Activated effector memory CD4-positive, alpha-beta T cell treated with anti-CD3 and anti-CD28 coated beads, Interleukin-2, amount 50 U/mL, for 16 hours (primary cell): ENCODE measurements around the gene COP1.
"Not testable (repeated sequence)": the region's sequence is repeated elsewhere in the genome, so short reads cannot be mapped to it uniquely, and the experiment has no call there.

Experiments
- DNase-seq: peaks from one replicate; pipeline ENCODE4 v3.0.0-alpha.2; 2020

Gene COP1

DNA sequence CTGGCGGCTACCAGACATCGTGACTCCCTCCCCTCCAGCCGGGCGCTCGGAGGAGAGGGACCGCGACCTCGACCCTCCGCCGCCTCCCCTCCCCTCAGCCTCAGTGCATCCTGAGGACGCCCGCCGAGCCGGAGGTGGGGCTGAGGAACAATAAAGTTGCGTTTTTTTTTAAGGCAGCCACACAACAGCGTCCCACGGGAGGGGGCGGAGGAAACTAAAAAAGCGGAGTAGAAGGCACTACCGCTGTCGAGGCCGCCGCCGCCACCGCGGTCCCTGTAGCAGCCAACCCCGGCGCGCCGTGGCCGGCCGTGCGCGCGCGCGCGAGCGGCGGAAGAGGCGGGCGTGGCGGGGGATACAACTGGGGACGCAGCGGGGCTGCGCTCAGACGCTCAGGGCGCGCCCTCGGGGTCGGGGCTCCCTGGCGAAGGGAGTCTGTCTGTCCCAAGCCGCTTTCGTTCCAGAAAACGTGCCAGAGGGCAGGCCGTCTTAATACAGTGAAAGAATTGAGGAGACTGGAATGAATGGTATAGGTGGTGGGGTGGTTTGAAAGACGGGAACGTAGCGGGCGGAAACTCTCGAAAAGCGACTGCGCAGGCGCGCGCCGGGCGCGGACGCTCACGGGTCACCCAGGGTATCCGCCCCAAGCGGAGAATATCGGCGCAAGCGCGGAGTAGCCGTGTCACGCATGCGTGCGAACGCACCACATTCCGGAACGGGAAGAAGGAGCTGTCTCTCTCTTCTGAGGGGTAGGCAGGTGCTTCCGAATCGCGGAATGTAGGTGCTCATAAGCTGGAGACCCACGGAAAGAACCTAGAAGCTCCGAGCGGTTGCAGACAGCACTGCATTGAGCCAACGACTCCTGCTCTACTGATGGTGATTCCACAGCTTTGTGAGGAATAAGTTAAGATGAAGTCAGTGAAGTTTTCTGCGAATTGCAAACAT is at the start of gene COP1:
TSS of gene COP1 (minus strand) at position 326 of the 942 bp plus-strand sequence. CDS start at position 18, 308 bp downstream.
- DNase-seq: peak; percentile 99

- no peak for DNase-seq
These were observed 45.1 kb upstream of the COP1 start for GRCh38 chr1:176252191-176252590.

DNA sequence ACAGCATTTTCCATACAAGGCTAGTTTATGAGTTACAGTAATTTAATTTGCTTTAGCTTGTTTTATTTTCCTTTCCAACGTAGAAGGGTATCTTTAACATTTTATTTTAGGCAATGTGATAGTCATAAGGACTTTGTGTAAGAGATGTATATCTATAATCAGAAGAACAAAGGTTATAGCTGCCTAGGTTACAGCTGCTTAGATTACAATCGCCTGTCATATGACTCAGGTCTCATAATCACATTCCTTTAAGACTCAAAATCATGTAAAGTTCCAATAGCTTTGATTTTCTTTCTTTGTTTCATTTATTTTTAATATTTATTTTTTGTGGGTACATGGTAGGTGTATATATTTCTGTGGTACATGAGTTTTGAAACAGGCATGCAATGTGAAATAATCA is 37.8 kb upstream of the COP1 start:
- no peak for DNase-seq

- no peak for DNase-seq
These were observed 36.7 kb upstream of the COP1 start for GRCh38 chr1:176243746-176244145.

DNA sequence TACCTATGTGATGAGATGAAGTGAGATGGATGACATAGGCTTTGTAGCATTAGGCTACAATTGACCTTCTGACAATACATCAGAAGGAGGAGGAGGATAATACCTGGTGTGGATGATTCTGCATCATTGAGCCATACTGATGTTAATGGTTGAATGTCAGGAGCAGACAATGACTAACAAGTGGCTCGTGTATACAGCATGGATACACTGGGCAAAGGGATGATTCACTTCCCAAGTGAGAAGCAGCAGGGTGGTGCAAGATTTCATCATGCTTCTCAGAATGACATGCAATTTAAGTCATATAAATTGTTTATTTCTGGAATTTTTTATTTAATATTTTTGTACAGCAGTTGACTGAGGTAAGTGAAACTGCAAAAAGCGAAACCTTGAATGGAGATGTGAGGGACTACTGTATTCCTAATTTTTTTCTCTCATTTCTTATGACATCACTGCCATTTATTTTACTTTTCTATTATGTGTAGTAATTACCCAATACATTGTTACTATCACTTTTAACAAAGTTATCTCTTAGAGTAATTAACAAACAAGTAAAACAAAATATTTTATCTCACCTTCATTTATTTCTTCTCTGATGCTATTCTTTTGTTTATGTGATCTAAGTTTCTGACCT is 34.4 kb upstream of the COP1 start:
- DNase-seq: no peak

GRCh38 chr1:176233657-176234056 is 26.6 kb upstream of the COP1 start:
- DNase-seq: not testable (repeated sequence)

DNA sequence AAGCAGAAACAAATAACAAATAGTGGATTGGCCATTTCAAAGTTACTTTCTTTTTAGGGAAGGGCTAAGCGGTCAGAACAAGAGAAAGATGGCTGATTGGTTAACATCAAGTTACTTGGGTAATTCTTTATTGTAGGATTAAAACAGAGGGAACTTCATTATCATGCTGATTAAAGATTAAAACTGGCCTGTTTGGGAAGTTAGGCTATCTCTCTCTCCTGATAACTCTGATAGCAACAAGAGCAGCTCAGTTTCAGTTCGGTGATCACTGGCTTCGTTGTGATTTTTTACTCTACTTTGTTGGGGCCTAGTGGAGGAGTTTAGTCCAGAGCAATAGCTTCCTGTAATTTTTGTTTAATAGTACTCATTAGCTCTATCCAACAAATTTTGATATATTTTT is 20.5 kb upstream of the COP1 start:
- no peak for DNase-seq

- DNase-seq: no peak
These were observed 18.8 kb upstream of the COP1 start for GRCh38 chr1:176225911-176226310.

DNA sequence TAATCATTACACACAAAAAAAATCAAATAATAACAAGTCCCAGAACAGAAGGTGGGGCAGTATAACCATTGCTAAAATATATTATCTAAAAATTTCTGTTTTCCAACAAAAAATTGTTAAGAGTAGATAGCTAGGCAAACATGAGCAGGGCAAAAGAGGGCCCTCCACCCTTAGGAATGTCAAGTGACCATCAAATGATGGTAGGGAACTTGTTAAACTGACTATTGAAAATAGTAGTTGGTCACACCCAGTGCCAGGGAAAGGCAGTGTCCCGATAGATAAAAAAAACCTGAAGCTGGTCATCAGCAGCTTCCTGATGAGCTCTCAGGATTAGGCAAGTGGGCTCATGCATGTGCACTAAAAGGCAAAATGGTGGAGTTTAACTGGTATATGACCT is 18.4 kb upstream of the COP1 start:
- no peak for DNase-seq

DNA sequence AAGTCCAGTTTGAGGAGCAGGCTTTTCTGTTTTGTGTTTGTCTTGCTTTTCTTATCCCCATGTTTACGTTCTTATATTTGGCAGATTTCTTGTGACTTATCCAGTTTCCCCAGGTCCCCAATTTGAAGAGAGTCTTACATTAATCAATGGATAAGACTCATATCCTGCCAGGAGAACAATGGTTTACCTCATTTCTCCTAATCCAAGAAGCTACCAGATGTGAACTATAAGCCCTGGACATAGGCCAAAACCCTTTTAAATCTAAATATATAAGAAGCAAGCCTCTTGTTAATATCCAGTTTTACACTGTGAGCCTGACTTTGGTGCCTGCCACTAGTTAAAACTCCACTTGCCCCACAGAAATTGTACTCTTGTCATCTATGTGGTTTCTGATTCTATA is 15.1 kb upstream of the COP1 start:
- no peak for DNase-seq

GRCh38 chr1:176220100-176220689 is 13.1 kb upstream of the COP1 start:
- DNase-seq: no peak

DNA sequence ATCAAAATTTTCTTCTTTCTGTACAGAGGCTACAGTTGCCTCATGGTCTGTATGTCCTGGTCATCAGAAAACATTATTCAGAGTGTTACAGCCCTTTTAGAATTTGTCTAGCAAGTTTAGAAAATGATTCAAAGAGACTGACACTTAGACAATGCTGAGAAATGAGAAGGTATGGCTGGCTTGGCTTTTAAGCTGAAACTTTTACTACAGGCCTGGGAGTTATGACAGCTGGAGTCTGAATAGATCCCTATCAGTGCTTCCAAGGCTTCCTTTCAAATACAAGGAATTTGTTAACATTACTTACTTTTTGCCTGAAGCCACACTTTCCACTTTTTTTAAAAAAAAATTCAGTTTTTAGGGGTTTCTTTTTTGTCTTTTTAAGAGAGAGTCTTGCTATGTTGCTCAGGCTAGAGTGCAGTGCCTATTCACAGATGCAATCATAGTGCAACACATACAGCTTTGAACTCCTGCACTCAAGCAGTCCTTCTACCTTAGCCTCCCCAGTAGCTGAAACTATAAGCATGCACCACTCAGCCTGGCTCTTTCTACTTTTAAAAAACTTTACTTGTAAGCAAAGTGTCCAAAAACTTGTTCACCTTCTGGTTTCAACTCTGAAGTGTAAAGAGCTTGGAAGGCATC is 10.5 kb upstream of the COP1 start:
- DNase-seq: no peak

DNA sequence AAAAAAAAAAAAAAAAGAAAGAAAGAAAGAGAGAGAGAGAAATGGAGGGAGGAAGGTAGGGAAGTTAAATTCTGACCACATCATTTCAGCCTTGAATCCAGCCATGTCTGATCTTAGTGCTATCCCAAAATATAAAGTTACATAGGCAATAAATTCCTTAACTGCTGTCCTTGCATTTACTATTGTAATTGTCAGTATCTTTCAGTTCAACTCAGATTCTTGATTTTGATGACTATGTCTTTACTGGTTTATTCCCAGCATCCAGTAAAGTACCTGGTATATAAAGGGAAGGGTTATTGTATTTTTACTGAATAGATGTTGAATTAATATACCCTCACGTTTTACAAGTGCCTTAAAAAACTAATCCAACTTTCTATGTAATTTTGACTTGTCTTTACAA is 8.9 kb upstream of the COP1 start:
- DNase-seq: no peak

GRCh38 chr1:176211396-176212165 is 4.5 kb upstream of the COP1 start:
- DNase-seq: no peak

DNA sequence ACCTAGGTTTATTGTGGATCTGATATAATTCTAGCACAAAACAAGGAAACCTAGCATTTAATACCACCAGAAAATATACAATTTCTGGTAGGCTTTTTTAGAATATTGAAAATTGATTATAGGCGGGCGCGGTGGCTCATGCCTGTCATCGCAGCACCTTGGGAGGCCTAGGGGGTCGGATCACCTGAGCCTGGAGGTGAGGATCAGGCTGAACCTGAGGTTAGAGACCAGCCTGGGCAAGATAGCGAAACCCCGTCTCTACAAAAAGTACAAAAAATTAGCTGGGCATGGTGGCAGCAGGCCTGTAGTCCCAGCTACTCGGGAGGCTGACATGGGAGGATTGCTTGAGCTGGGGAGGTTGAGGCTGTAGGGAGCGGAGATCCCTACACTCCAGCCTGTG is 948 bp upstream of the COP1 start:
- DNase-seq: no peak

DNA sequence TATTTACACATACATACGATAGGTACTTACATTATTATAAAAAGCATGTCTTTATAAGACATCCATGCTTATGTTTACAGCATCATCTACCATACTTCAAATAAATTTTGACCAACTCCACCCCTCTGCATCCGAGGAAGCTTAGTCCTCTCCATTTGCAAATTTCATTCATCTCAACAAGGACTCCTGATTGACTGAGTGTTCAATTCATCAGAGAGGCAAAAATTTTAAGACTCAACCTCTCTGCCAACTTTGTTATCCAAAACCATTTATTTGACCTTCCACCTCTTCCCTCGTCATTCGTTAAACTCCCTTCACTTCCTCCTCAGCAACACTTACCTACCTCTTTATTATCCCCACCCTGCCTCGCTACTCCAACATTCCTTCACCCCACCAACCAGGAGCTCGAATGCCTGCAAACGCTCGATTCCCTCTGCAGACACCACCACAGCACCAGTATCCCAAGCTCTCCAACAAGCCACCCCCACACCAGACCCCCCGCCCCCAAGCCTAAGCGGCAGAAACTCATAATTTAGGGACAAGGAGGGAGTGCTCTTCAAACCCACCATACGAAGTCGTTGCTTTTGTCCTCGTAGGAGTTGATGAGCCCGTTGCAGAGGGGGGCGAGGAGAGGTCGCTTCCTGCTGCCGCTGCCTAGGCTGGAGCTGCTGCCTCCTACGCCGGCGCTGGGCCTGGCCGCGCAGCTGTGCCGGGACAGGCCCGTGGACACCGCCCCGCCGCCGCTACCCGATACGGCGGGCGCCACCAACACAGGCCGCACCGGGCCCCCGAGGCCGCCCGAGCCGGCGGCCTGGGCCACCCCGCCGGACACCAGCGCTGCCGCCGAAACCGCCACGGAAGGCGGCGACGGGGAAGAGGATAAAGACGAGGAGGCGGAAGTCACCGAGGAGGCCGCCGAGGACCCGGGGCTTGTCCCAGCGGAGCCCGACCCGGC is 803 bp downstream of the COP1 start:
- DNase-seq: no peak

DNA sequence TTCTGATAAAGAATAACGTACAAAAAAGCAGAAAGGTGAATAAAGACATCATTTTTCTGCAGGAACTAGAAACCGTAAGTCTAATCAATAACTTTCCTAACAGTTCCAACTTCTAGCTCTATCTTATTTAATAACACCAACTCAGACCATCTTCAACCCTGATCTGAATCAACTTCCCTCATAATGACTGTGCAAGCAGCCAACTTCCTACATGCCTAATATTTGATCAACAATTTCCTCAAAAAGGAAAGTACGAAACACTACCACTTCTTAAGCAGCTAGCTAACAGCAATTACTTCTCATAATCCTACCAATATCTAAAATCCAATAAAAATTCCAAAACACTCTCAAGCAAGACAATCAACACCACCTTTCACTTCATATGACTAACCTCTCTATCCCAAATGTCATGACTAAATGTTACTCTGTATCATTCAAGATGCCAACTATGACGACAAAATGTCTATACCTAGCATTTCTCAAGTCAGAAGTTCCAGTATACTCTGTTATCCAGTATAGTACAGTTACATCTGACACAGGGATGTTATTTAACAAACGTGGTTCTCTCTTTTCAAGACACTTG is 1.7 kb downstream of the COP1 start:
- no peak for DNase-seq

GRCh38 chr1:176204655-176205054 is 2.4 kb downstream of the COP1 start:
- not testable (repeated sequence) for DNase-seq

GRCh38 chr1:176203735-176204134 is 3.4 kb downstream of the COP1 start:
- DNase-seq: no peak

DNA sequence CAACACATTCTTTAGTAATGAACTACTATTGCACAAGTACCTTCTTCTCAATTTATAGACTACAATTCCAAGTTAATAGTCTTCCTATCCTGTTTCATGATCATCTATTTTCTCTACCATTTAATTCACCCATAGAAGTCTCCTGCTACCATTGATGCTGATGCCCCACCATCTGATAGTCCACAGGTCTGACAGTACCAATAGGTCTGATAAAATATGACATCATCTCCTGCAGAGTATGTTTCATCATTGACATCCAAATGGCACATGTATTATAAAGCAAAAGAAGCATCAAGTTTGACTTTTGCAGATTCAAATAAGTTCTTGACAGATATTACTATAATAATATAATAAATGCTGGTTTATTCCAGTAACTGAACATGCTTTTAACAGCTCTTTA is 5.5 kb downstream of the COP1 start:
- DNase-seq: no peak

- DNase-seq: no peak
These were observed 7.4 kb downstream of the COP1 start for GRCh38 chr1:176199707-176200106.
